Spleen (tissue), 7 donors: ENCODE measurements around the gene SLC34A3.

Source experiments
- POLR2A ChIP-seq, 3 donors: fragments of 450-650 bp; IDR thresholded peaks; one replicate each; pipeline ENCODE4 v1.5.1; 2017; ENCODE audit warnings: antibody characterized with exemption in 3 of 3, mild to moderate bottlenecking in 1 of 3
- TF ChIP-seq, protein P1 (sequence below), 11 experiments: fragments of 200-600 bp in 7 of 11; fragments of 450-650 bp in 4 of 11; sonication (generic) in 4 of 11; IDR thresholded peaks in 8 of 11; conservative IDR thresholded peaks in 3 of 11; 1 replicate in 7 of 11; 2 replicates in 4 of 11; pipeline versions ENCODE4 v1.4.0 to v1.8.0; 2016 to 2021; ENCODE audit warnings: antibody characterized with exemption in 11 of 11, inconsistent platforms in 4 of 11, mild to moderate bottlenecking in 1 of 11
- donor health status: DM: no; HTN: no; CAD: no; lungs with moderate emphysema.
- donor health status: DM: no; HTN: no; CAD: no.
- donor health status: DM: no; HTN: no; CAD: no.

DNA sequence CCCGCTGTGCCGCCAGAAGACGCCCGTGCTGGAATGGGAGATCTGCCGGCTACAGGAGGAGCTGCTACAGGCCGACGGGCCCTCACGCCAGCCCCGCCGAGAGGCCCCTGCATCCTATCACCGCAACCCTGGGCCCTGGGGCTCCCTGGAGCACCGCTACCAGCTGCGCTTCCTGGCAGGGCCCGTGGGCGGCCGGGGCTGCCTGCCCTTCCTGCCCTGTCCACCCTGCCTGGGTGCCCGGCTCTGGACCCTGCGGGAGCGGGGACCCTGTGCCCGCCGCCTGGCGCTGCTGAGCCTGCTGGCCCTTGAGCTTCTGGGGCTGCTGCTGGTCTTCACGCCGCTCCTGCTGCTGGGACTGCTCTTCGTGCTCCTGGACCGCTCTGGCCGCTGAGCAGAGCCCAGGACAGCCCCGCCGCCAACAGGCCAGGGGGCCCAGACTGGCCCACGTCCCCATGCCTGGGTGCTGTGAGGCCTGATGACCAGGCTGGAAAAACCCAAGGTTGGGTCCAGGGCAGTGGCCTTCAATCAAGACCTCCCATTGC, 12.4 kb upstream of the SLC34A3 start:
- TF ChIP-seq, protein P1, sequence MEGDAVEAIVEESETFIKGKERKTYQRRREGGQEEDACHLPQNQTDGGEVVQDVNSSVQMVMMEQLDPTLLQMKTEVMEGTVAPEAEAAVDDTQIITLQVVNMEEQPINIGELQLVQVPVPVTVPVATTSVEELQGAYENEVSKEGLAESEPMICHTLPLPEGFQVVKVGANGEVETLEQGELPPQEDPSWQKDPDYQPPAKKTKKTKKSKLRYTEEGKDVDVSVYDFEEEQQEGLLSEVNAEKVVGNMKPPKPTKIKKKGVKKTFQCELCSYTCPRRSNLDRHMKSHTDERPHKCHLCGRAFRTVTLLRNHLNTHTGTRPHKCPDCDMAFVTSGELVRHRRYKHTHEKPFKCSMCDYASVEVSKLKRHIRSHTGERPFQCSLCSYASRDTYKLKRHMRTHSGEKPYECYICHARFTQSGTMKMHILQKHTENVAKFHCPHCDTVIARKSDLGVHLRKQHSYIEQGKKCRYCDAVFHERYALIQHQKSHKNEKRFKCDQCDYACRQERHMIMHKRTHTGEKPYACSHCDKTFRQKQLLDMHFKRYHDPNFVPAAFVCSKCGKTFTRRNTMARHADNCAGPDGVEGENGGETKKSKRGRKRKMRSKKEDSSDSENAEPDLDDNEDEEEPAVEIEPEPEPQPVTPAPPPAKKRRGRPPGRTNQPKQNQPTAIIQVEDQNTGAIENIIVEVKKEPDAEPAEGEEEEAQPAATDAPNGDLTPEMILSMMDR (IDR thresholded peaks at IDR 0.05 in 8 of 11, conservative IDR thresholded peaks at IDR 0.05 in 3 of 11), result no peak
- TF ChIP-seq POLR2A (IDR thresholded peaks at IDR 0.05), result no peak
